OCI-LY7 (cell line): ENCODE measurements around the gene DDX10. TPM values are rescaled to one million over a fixed set of nuclear protein-coding genes. Genes with fewer than 3 reads are reported as not detected.

Source experiments
- BruUV-seq: library from RNA; stranded (reverse); fragments of 400-500 nt; replicated peaks from 2 replicates; lab custom pipeline; 2021; lab: Mats Ljungman, UMichigan
- CTCF ChIA-PET: fragments of 300-600 bp; sonication (Branson Sonifier 250); formaldehyde crosslinking; loops from one replicate; lab custom pipeline; 2022; ENCODE audit warnings: antibody characterized with exemption; ENCODE audit not compliant: unreplicated experiment; lab: Charles Lee
- POLR2A ChIA-PET: fragments of 300-600 bp; sonication (Branson Sonifier 250); formaldehyde crosslinking; loops from one replicate; lab custom pipeline; 2022; ENCODE audit warnings: antibody characterized with exemption; lab: Charles Lee
- DNase-seq: peaks from one replicate; pipeline ENCODE4 v3.0.0-alpha.2; 2015; ENCODE audit warnings: low spot score
- H2AFZ ChIP-seq: fragments of 200-600 bp; sonication (generic), shearing (Covaris generic); 2 replicates; pipeline ENCODE4 v1.6.1; 2014; ENCODE audit warnings: mild to moderate bottlenecking, antibody characterized with exemption, low read length, moderate library complexity
- H3K27ac ChIP-seq: fragments of 200-600 bp; sonication (generic); 2 replicates; pipeline ENCODE4 v1.5.1; 2014; ENCODE audit warnings: mixed run types, low read depth, mild to moderate bottlenecking, moderate library complexity, low read length, inconsistent platforms; ENCODE audit not compliant: poor library complexity, severe bottlenecking
- H3K36me3 ChIP-seq: fragments of 200-600 bp; sonication (generic); 2 replicates; pipeline ENCODE4 v1.6.1; 2014; ENCODE audit warnings: mild to moderate bottlenecking, antibody characterized with exemption, low read length, moderate library complexity, mixed read lengths; ENCODE audit not compliant: insufficient read depth
- H3K4me1 ChIP-seq: fragments of 200-600 bp; sonication (generic); 2 replicates; pipeline ENCODE4 v1.5.1; 2014; ENCODE audit warnings: mild to moderate bottlenecking, low read length; ENCODE audit not compliant: insufficient read depth, poor library complexity, severe bottlenecking
- H3K4me2 ChIP-seq: fragments of 200-600 bp; sonication (generic); 2 replicates; pipeline ENCODE4 v1.6.1; 2014; ENCODE audit warnings: mild to moderate bottlenecking, low read length
- H3K4me3 ChIP-seq: fragments of 200-600 bp; sonication (generic); 2 replicates; pipeline ENCODE4 v1.5.1; 2014; ENCODE audit warnings: mild to moderate bottlenecking, low read depth, low read length; ENCODE audit not compliant: poor library complexity, severe bottlenecking
- H3K79me2 ChIP-seq: fragments of 200-600 bp; sonication (generic); 2 replicates; pipeline ENCODE4 v1.6.1; 2016; ENCODE audit warnings: low read depth, mild to moderate bottlenecking, low read length, moderate library complexity, mixed read lengths; ENCODE audit not compliant: insufficient read depth
- H3K9me2 ChIP-seq: fragments of 200-600 bp; sonication (generic); 2 replicates; pipeline ENCODE4 v1.6.1; 2016; ENCODE audit warnings: mild to moderate bottlenecking, low read length, mixed read lengths; ENCODE audit not compliant: insufficient read depth
- H3K9me3 ChIP-seq: fragments of 200-600 bp; sonication (generic); 2 replicates; pipeline ENCODE4 v1.6.1; 2014; ENCODE audit warnings: mild to moderate bottlenecking, mixed run types, low read length, mixed read lengths
- H4K20me1 ChIP-seq: fragments of 200-600 bp; sonication (generic); 2 replicates; pipeline ENCODE4 v1.6.1; 2014; ENCODE audit warnings: mild to moderate bottlenecking, antibody characterized with exemption, low read length, moderate library complexity, mixed read lengths; ENCODE audit not compliant: insufficient read depth
- CTCF ChIP-seq: fragments of 200-600 bp; sonication (generic); conservative IDR thresholded peaks from 2 replicates; pipeline ENCODE4 v1.5.1; 2014; ENCODE audit warnings: mild to moderate bottlenecking, antibody characterized with exemption, low read length, moderate library complexity, mixed read lengths
- EZH2phosphoT487 ChIP-seq: fragments of 200-600 bp; sonication (generic); IDR thresholded peaks from 2 replicates; pipeline ENCODE4 v1.6.1; 2018; ENCODE audit warnings: low read depth, borderline replicate concordance, mild to moderate bottlenecking, mixed run types, antibody characterized with exemption, low read length, moderate library complexity, mixed read lengths
- intact Hi-C: fragments of 100-400 bp; cut with micrococcal nuclease; formaldehyde crosslinking; loops from one replicate; pipeline ENCODE4 v1.10.0; 2022; ENCODE audit not compliant: unreplicated experiment
- total RNA-seq, 2 experiments: library from RNA; depleted of rRNA in 1 of 2; stranded (reverse); fragments of >200 nt in 1 of 2; shearing (Covaris generic) in 1 of 2; gene quantifications; 2 replicates each; pipeline ENCODE4 v1.2.3, GENCODE V29; 2014 to 2022

Gene DDX10
- total RNA-seq, 2 experiments from 2014 or later = 46.5 to 48.7 TPM

DNA sequence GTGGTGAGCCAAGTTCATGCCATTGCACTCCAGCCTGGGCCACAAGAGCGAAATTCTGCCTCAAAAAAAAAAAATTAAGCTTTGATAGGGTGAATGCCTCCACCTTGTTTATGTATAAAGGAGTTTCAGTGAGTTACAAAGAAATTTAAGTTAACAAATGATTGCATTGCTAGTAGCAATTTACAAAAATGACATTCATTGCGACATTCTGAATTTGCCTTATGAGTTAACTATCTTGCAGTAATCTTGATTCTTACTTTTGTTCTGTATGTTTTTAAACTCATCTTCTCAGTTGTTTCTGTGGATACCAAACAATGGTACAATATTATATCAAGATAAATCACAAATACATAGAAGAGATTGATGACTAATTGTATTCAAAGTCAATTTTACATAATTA lies 207.0 kb downstream of the DDX10 start:
- BruUV-seq = no TSS peak
- H3K27ac ChIP-seq = no peak overlapping the region
- TF ChIP-seq CTCF = no peak
- no peak for TF ChIP-seq EZH2phosphoT487
- H3K36me3 ChIP-seq = no peaks in the 10 kb centered on the region
- H4K20me1 ChIP-seq = no peaks in the 10 kb centered on the region
- no peak overlapping the region for H3K4me2 ChIP-seq
- H3K4me1 ChIP-seq = no peaks in the 10 kb centered on the region
- H3K9me3 ChIP-seq = no peaks in the 10 kb centered on the region
- H3K4me3 ChIP-seq = no peak overlapping the region
- no peak for DNase-seq
- intact Hi-C loops = loop anchor here (5.0 kb wide), 1 partner anchor 175 kb away; no protein-coding TSS in a partner anchor
- no peaks in the 10 kb centered on the region for H3K79me2 ChIP-seq
- H2AFZ ChIP-seq = no peak overlapping the region
- POLR2A ChIA-PET = interaction anchor here (0.9 kb wide), 1 partner anchor 13 kb away, joined by 3 read pairs; no protein-coding TSS in a partner anchor
- CTCF ChIA-PET = no interaction called here
- H3K9me2 ChIP-seq = no peaks in the 10 kb centered on the region

DNA sequence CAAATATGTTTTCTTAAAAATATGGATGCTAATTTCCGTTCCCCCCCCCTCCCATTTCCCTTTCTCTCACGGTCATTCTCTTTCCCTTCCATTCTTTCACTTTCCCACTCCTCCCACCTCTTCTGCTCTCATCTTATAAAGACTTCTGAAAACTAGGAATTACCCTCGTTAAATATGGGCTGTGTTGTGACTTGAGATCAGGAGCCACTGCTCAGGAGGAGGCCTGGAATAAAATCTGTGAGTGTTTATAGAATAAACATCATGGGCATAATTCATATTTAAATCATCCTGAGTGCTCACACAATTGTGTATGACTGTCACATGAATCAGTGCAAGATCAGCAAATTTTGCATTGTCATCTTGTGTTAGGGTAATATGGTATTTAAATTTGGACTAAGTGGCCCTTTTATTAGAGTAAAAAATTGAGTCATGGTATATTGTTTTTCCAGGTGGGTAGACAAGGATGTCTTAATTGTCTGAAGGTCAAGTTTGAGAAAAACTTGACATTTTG lies 208.0 kb downstream of the DDX10 start:
- H3K9me2 ChIP-seq = no peaks in the 10 kb centered on the region
- intact Hi-C loops = loop anchor here (5.0 kb wide), 1 partner anchor 176 kb away; no protein-coding TSS in a partner anchor
- no peak overlapping the region for H3K4me3 ChIP-seq
- no peaks in the 10 kb centered on the region for H3K4me1 ChIP-seq
- H2AFZ ChIP-seq = no peak overlapping the region
- ChIA-PET CTCF (no interaction called here), POLR2A (no interaction called here)
- no peaks in the 10 kb centered on the region for H3K79me2 ChIP-seq
- H4K20me1 ChIP-seq = no peaks in the 10 kb centered on the region
- no peaks in the 10 kb centered on the region for H3K36me3 ChIP-seq
- DNase-seq = no peak
- no peak overlapping the region for H3K4me2 ChIP-seq
- TF ChIP-seq EZH2phosphoT487 (no peak), CTCF (no peak)
- no peak overlapping the region for H3K27ac ChIP-seq
- H3K9me3 ChIP-seq = no peaks in the 10 kb centered on the region
- BruUV-seq = no TSS peak

DNA sequence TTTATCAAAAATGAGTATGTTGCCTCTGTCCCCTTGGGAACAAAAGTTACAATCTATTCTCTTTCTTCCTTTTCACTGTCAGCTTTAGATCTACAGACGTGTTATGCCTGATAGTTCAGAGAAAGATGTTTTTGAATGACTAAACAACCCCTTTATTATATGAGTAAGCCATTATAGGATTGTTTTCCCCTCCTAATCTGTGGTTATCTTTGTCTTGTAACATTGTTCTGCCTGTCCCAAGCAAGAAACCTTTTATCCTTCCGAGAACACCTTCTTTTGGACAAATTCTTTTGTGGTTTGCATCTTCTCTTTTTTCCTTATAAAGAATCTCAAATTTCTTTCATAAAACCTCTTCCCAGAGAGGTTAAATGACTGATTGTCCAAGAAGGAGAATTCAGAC lies 208.4 kb downstream of the DDX10 start:
- Histone ChIP-seq H3K36me3 (no peaks in the 10 kb centered on the region), H3K4me3 (no peak overlapping the region), H3K4me1 (no peaks in the 10 kb centered on the region), H3K27ac (no peak overlapping the region), H3K4me2 (no peak overlapping the region), H2AFZ (no peak overlapping the region), H3K9me3 (no peaks in the 10 kb centered on the region), H4K20me1 (no peaks in the 10 kb centered on the region), H3K79me2 (no peaks in the 10 kb centered on the region), H3K9me2 (no peaks in the 10 kb centered on the region)
- no peak for DNase-seq
- intact Hi-C loops = loop anchor here (5.0 kb wide), 1 partner anchor 176 kb away; no protein-coding TSS in a partner anchor
- ChIA-PET POLR2A (interaction anchor here (0.6 kb wide), 1 partner anchor 165 kb away, joined by 3 read pairs; no protein-coding TSS in a partner anchor), CTCF (no interaction called here)
- TF ChIP-seq CTCF (no peak), EZH2phosphoT487 (no peak)
- no TSS peak for BruUV-seq
